Activated CD8-positive, alpha-beta memory T cell treated with anti-CD3 and anti-CD28 coated beads for 1 hour (primary cell): ENCODE results near the gene ZSCAN18.

ENCODE experiments used
- DNase-seq, 2 donors: peaks; one replicate each; pipeline ENCODE4 v3.0.0-alpha.2; 2020; ENCODE audit warnings: low read depth in 1 of 2; ENCODE audit errors: extremely low read depth in 1 of 2

The ZSCAN18 gene

DNA sequence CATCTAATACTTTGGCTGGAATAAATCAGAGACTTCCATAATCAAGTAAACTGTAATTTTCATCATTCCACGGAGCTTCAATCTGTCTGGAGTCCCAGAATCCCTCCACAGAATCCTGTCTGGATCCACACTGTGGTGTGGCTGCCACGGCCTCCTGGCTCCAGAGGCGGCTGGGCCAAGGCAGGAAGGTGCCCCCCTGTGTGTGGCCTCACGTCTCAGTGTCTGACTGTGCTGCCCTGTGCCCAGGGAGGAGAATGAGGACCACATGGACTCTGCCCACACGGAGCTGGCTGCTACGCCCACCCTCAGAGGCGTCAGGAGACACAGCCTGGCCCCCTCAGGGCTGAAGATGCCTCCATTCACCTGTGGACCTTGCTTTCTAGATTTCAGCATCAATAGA lies 51.2 kb downstream of the ZSCAN18 start:
- no peak for DNase-seq

DNA sequence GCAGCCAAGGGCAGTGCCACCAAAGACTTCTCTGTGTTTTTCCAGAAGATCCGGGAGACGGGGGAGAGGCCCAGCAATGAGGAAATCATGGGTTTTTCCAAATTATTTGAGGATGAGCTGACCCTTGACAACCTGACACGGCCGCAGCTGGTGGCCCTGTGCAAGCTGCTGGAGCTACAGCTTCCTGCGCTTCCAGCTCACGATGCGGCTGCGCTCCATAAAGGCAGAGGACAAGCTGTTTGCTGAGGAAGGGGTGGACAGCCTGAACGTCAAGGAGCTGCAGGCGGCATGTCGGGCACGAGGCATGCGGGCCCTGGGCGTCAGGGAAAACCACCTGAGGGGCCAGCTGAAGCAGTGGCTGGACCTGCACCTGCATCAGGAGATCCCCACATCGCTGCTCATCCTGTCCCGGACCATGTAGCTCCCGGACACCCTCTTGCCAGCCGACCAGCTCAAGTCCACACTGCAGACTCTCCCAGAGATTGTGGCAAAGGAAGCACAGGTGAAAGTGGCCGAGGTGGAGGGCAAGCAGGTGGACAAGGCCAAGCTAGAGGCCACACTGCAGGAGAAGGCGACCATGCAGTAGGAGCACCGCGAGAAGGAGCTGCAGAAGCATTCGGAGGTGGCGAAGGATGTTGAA lies 52.5 kb downstream of the ZSCAN18 start:
- no peak for DNase-seq

GRCh38 chr19:58044886-58045285 lies 53.1 kb downstream of the ZSCAN18 start:
- DNase-seq, result no peak

DNA sequence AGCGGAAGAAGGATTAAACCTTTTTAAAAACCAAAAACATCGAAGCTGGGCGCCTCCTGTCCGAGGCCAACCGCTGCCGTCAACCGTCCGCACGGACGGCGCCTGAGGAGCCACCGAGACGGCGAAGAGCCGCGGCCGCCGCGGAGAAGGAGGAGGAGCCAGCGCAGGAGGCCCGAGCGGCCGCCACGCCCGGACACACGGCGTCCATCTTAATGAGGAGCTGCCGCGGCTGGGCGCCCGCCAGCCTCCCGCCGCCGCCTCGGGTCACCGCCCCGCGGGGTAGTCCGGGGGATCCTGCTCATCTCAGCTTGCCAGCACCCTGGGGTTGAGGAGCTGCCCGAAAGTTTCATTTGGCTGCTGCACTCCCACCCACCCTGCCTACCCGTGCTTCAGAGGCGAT lies 53.6 kb downstream of the ZSCAN18 start:
- DNase-seq, result no peak

DNA sequence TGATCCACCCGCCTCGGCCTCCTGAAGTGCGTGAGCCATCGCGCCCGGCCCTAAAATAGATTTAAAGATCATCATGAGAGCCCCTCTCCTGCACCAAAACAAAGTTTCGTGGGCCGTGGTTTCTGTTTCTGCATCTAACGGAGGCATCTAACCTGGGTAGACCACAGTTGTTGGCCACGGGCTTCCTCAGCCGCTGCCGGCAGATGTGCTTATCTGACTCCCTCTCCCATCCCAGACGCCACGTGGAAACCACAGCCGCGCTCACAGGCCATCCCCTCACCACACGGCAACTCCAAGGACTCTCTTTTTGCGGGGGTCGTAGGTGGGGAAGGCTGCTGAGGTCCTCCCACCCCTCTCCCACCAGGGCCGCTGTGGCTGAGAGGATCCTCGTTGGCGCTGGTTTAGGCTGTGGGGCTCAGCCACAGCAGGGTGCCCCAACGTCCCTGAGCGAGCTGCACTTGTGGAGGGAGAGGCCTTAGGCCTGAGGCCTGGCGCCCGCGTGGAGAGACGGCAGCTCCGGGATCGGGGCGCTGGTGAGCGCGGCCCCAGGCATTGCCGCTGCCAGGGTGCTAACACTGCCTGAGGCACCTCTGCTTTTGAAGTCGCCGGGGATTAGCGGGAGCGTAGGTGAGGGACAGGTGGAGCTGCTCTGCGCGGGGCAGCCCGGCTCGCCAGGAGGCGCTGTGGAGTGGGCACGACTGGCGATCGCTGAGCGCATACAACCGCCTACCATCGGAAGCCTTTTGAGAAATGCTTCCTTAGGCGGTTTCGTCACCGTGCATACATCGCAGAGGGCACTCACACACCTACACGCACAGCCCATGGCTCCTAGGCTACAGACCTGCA lies 55.3 kb downstream of the ZSCAN18 start:
- DNase-seq, result no peak

GRCh38 chr19:58040751-58041525 lies 57.1 kb downstream of the ZSCAN18 start:
- no peak for DNase-seq

DNA sequence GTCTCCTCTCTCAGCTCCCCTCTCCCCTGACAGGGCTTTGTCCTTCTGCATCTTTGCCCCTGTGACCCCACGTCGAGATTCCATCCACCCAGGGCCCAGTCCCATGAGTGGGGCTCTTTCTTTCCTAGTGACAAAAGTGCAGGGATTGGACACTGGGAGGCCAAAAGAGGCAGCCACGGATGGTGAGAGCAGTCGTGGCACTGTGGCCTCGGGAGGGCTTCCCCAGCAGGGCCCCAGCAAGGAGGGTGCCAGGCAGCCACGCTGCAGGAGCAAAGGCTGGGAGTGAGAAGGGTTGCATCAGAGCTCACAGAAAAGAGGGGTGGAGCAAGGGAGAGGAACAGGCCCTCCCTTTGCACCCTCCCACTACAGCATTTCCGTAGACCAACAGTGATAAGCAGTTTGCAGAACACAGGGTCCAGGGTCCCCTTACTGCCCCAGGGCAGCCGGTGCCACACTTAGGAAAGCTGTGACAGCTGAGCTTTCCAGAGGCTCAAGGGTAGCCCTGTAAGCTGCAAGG lies 59.3 kb downstream of the ZSCAN18 start:
- no peak for DNase-seq

DNA sequence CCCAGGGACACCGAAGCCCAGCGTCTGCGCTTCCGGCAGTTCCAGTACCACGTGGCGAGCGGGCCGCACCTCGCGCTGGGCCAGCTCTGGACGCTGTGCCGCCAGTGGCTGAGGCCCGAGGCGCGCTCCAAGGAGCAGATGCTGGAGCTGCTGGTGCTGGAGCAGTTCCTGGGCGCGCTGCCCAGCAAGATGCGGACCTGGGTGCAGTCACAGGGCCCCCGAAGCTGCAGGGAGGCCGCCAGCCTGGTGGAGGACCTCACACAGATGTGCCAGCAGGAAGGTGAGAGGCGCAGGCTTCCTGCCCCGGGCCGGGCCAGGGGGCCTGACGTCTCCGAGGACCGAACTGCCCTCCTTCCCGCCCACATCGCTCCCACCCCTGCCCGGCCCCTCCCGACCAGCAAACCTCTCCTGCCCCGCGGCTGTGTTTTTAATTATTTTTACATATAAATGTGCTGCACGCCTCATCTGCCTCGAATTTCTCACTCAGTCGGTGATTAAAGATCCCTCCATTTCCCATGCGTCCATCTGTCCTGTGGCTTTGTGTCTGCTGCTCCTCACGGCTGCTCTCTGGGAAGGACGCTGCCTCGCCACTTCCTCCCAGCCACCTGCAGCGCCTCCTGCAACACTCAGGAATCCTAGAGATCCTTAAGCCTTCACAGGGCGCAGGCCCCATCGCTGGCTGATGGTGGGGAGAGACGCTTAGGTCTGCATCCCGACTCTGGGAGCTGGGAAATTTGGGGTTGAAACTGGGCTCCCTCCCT lies 59.9 kb downstream of the ZSCAN18 start:
- no peak for DNase-seq

DNA sequence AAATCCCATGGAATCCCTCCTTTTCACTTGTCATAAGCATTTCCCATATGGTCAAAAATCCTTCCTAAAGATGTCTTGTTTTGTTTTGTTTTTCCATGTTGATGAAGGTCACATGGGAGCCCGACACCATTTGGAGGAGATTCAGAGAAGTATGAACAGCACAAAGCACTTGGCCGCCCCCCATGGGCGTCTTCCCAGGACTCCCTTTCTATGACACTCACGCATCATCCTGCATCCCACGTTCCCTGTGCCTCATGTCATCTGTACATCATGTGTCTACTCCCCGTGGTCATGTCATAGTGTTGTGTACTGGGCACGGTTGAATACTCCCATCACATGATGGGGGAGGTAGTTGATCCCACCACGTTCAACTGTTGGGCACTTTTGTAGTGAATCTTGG lies 62.2 kb downstream of the ZSCAN18 start:
- DNase-seq, result no peak

DNA sequence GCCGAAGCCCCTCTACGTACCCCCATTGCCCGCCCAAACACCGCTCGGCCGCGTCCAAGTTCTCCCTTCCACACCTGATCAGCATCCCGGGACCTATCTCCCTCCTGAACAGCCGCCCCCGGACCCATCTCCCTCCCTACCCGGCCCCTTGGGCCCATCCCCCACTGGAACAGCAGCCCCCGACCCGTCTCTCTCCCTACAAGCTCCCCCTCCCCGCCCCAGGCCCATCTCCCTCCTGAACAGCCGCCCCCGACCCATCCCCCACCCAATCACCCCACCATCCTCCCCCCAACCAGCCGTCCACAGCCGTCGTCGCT lies 63.6 kb downstream of the ZSCAN18 start:
- no peak for DNase-seq
